Nephron (organoid): ENCODE measurements around the gene PLXNA4.

Source experiments
- H3K27ac Mint-ChIP-seq, 3 experiments: 2 replicates each; pipeline ENCODE4 v1.8.0; 2020; ENCODE audit warnings: mixed read lengths in 3 of 3, mild to moderate bottlenecking in 2 of 3, moderate library complexity in 1 of 3
- H3K27me3 Mint-ChIP-seq: 2 replicates; pipeline ENCODE4 v1.8.0; 2021; ENCODE audit warnings: low read depth, mild to moderate bottlenecking, moderate library complexity, mixed read lengths
- H3K36me3 Mint-ChIP-seq: 2 replicates; pipeline ENCODE4 v1.8.0; 2020; ENCODE audit warnings: low read depth, mixed read lengths
- H3K4me1 Mint-ChIP-seq: 2 replicates; pipeline ENCODE4 v1.8.0; 2020; ENCODE audit warnings: mixed read lengths
- H3K4me3 Mint-ChIP-seq, 3 experiments: 2 replicates each; pipeline ENCODE4 v1.8.0; 2020; ENCODE audit warnings: mild to moderate bottlenecking in 3 of 3, mixed read lengths in 3 of 3, moderate library complexity in 2 of 3
- H3K9me3 Mint-ChIP-seq: 2 replicates; pipeline ENCODE4 v1.8.0; 2020; ENCODE audit warnings: mixed read lengths
- TF ChIP-seq, protein P1 (sequence below), 3 experiments: fragments of 200-600 bp; sonication (generic); IDR thresholded peaks; one replicate each; pipeline ENCODE4 v1.5.0; 2021; ENCODE audit warnings: antibody characterized with exemption in 3 of 3; ENCODE audit not compliant: unreplicated experiment in 3 of 3

Gene PLXNA4

DNA sequence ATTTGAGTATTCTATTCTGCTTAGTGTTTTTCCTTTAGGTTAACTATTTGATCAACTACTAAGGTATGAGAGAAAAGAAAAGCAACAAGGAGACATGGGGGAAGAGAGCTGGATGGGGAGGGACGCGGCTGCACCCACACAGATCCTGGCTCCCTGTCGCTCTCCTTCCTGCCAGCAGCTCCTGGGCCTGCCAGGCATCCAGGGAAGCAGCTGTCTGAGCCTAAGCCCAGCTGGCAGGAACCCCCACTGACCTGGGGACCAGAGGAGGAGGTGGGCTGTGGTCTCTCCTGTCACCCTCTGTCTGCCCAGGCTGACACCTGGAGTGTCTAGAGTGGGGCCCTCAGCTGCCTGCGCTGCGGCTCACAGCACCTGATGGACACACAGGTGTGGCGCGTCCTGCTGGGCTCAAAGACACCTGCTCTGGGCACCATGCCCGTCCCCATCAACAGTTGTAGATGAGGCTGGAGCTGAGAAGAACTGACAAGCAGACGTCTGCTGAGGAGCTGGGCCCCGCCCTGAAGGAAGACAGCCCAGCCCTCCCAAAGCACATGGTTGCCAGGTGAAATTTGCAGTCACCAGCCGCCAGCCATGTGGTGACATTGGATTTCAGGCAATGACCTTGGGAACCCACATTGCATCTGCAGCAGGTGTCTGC lies 207.9 kb downstream of the PLXNA4 start:
- Mint-ChIP-seq H3K27ac (no peak overlapping the region), H3K9me3 (no peaks in the 10 kb centered on the region), H3K4me3 (no peak overlapping the region), H3K4me1 (no peaks in the 10 kb centered on the region), H3K27me3 (peaks cover 45% of the 10 kb centered on the region), H3K36me3 (no peaks in the 10 kb centered on the region)
- TF ChIP-seq, protein P1, sequence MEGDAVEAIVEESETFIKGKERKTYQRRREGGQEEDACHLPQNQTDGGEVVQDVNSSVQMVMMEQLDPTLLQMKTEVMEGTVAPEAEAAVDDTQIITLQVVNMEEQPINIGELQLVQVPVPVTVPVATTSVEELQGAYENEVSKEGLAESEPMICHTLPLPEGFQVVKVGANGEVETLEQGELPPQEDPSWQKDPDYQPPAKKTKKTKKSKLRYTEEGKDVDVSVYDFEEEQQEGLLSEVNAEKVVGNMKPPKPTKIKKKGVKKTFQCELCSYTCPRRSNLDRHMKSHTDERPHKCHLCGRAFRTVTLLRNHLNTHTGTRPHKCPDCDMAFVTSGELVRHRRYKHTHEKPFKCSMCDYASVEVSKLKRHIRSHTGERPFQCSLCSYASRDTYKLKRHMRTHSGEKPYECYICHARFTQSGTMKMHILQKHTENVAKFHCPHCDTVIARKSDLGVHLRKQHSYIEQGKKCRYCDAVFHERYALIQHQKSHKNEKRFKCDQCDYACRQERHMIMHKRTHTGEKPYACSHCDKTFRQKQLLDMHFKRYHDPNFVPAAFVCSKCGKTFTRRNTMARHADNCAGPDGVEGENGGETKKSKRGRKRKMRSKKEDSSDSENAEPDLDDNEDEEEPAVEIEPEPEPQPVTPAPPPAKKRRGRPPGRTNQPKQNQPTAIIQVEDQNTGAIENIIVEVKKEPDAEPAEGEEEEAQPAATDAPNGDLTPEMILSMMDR (IDR thresholded peaks at IDR 0.05; ENCODE audit: unreplicated experiment in 3 of 3): no peak

DNA sequence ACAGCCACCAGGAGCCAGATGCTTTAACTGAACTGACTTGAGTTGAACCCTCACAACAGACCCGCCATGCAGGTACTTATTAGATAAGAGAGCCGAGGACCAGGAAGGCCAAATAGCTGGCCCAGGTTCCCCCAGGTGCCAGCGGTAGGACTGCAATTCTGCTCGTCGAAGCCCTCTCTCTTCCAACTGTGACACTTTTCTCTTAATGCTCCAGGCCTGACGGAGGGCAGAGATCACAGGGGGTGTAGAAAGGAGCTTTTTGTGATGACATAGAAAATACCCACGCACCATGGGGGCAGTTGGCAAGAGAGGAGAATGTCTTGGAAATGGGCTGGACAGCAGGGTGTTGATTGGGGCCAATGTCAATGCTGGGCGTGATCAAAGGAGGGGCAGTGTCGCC lies 208.5 kb downstream of the PLXNA4 start:
- TF ChIP-seq, protein P1 (IDR thresholded peaks at IDR 0.05; ENCODE audit: unreplicated experiment in 3 of 3): no peak
- H3K27ac Mint-ChIP-seq: no peak overlapping the region
- no peaks in the 10 kb centered on the region for H3K36me3 Mint-ChIP-seq
- peaks cover 45% of the 10 kb centered on the region for H3K27me3 Mint-ChIP-seq
- no peaks in the 10 kb centered on the region for H3K9me3 Mint-ChIP-seq
- H3K4me1 Mint-ChIP-seq: no peaks in the 10 kb centered on the region
- H3K4me3 Mint-ChIP-seq: no peak overlapping the region

DNA sequence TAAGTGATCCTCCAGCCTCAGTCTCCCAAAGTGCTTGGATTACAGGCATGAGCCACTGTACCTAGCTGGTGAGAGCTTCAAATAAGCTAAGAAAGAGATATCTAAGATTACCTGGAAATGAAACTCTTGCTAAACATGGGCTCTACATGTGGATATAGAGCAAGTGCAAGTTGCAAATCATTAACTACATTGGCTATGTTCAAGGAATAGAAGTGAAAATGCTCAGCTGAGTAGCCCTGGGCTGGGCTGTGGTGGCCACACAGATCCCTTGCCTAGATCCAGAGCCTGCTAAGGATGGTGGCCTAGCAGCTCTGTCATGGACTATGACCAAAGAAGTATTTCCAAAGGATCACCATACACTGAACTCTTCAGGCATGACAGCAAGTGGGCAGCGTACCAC lies 209.3 kb downstream of the PLXNA4 start:
- Mint-ChIP-seq H3K9me3 (no peaks in the 10 kb centered on the region), H3K4me3 (no peak overlapping the region), H3K36me3 (no peaks in the 10 kb centered on the region), H3K27ac (no peak overlapping the region), H3K27me3 (peaks cover 44% of the 10 kb centered on the region), H3K4me1 (no peaks in the 10 kb centered on the region)
- TF ChIP-seq, protein P1 (IDR thresholded peaks at IDR 0.05; ENCODE audit: unreplicated experiment in 3 of 3): no peak

DNA sequence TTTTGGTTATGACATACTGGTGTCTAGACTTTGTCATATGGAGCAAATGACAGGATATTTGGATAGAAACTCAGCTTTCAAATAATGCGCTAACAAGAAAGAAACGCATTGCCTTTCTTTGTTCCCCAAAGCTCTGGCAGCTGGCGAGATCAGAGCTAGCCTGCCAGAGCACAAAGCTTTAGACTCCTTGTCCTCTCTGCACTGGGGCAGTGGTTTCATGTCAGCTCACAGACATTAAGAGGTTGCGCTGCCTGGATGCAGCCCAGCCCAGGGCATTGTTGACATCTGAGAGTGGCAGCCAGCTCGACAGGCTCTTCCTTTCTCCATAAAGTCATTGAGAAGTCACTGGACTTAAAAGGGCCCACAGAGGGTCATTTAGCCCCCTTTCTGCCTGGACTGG lies 212.0 kb downstream of the PLXNA4 start:
- Mint-ChIP-seq H3K27me3 (peaks cover 31% of the 10 kb centered on the region), H3K27ac (no peak overlapping the region), H3K36me3 (no peaks in the 10 kb centered on the region), H3K9me3 (no peaks in the 10 kb centered on the region), H3K4me3 (no peak overlapping the region), H3K4me1 (no peaks in the 10 kb centered on the region)
- TF ChIP-seq, protein P1 (IDR thresholded peaks at IDR 0.05; ENCODE audit: unreplicated experiment in 3 of 3): no peak

DNA sequence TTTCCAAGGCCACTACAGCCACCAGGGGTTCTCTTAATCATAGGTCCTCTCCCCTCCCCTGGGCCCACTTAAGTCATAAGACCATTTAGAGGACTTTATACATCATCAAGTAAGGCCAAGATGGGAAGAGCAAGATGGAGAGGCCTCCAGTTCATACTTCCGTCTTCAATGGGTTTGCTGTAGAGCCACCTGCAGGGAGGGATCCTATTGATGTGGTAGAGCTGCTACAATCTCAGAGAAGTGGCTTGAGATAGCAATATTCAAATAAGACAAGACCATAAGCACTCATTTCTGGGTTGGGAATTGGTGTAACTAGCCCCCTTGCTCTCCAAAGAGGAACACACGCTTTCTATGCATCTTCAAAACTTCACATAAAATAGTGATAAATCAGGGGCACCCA lies 214.2 kb downstream of the PLXNA4 start:
- Mint-ChIP-seq H3K27ac (no peak overlapping the region), H3K27me3 (peaks cover 24% of the 10 kb centered on the region), H3K4me1 (peaks cover 6% of the 10 kb centered on the region), H3K36me3 (no peaks in the 10 kb centered on the region), H3K9me3 (no peaks in the 10 kb centered on the region), H3K4me3 (no peak overlapping the region)
- TF ChIP-seq, protein P1 (IDR thresholded peaks at IDR 0.05; ENCODE audit: unreplicated experiment in 3 of 3): no peak

DNA sequence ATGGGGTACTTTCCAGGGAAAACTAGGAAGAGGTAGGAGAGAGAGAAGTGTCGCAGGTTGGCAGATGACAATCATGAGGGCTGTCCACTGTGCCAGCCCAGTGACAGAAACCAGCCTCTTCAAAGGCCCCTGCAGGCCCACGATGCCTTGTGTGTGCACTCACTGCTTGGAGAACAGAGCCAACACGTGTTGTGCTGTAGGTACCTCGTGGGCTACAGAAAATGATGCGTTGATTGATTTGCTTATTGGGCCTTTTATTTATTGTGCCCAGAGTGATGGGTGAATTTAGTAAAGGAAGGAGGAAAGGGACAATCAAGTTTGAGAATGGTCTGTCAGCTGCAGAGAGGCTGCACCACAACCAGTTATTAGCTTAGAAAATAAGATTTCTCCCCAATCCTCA lies 215.1 kb downstream of the PLXNA4 start:
- peaks cover 6% of the 10 kb centered on the region for H3K4me1 Mint-ChIP-seq
- no peaks in the 10 kb centered on the region for H3K9me3 Mint-ChIP-seq
- peaks cover 31% of the 10 kb centered on the region for H3K27me3 Mint-ChIP-seq
- TF ChIP-seq, protein P1 (IDR thresholded peaks at IDR 0.05; ENCODE audit: unreplicated experiment in 3 of 3): no peak
- no peak overlapping the region for H3K4me3 Mint-ChIP-seq
- H3K36me3 Mint-ChIP-seq: no peaks in the 10 kb centered on the region
- H3K27ac Mint-ChIP-seq: no peak overlapping the region
